K562 (cell line): ENCODE data around the gene HNRNPA3. TPM values are rescaled to one million over a fixed set of nuclear protein-coding genes. Genes with fewer than 3 reads are reported as not detected.

ENCODE experiments used
- ATAC-seq: fragments of 200-7000 bp; cut with Tn5 transposase; 3 replicates; pipeline ENCODE4 v1.9.1; 2020; ENCODE audit warnings: moderate library complexity
- BruUV-seq: library from RNA; stranded (reverse); fragments of 400-500 nt; replicated peaks from 2 replicates; lab custom pipeline; 2021; lab: Mats Ljungman, UMichigan
- CTCF ChIA-PET: fragments of 300-600 bp; formaldehyde crosslinking; extraction: SDS; loops from one replicate; lab custom pipeline; 2021; ENCODE audit warnings: low intra/inter-chr PET ratio; lab: Yijun Ruan, JAX
- POLR2A ChIA-PET: fragments of 300-600, 350-650 bp; sonication (Branson Sonifier 250); formaldehyde crosslinking; extraction: SDS; loops from one replicate; lab custom pipeline; 2021; ENCODE audit warnings: antibody characterized with exemption, inconsistent platforms; lab: Yijun Ruan, JAX
- DNase-seq, 4 experiments: peaks; one replicate each; pipeline versions ENCODE4 v3.0.0 to v3.0.0-alpha.2; 2011 to 2018; ENCODE audit warnings: low spot score in 3 of 4, mixed read lengths in 3 of 4; ENCODE audit errors: extremely low read depth in 1 of 4
- FAIRE-seq: peaks from 2 replicates; lab custom pipeline; 2011; peaks lifted over from hg19 to GRCh38; lab: Jason Lieb, UNC
- H2AFZ ChIP-seq: 2 replicates; pipeline ENCODE4 v1.6.0; 2011; ENCODE audit warnings: low read depth, low read length, control low read depth, inconsistent platforms
- H3K27ac ChIP-seq: fragments of 200-600 bp; 3 replicates; pipeline ENCODE4 v1.8.0; 2011; ENCODE audit warnings: low read depth, mild to moderate bottlenecking, control low read depth, inconsistent platforms, low read length, moderate library complexity, mixed read lengths; ENCODE audit errors: extremely low read depth
- H3K27me3 ChIP-seq, 2 experiments: fragments of 300-600 bp in 1 of 2; 2 replicates in 1 of 2; 3 replicates in 1 of 2; pipeline versions ENCODE4 v1.6.0 to v1.8.0; 2011; ENCODE audit warnings: inconsistent platforms in 2 of 2, low read length in 2 of 2, mild to moderate bottlenecking in 1 of 2, mixed read lengths in 1 of 2, moderate library complexity in 1 of 2; ENCODE audit not compliant: control insufficient read depth in 2 of 2, insufficient read depth in 2 of 2
- H3K36me3 ChIP-seq: fragments of 300-600 bp; 3 replicates; pipeline ENCODE4 v1.8.0; 2011; ENCODE audit warnings: mild to moderate bottlenecking, low read length, inconsistent platforms; ENCODE audit not compliant: control insufficient read depth, insufficient read depth
- H3K4me1 ChIP-seq, 2 experiments: fragments of 200-600 bp in 1 of 2; replicated peaks in 1 of 2; 2 replicates in 1 of 2; 3 replicates in 1 of 2; pipeline versions ENCODE4 v1.5.1 to v1.8.0; 2011; ENCODE audit warnings: inconsistent platforms in 2 of 2, low read length in 2 of 2, mild to moderate bottlenecking in 1 of 2, mixed read lengths in 1 of 2, moderate library complexity in 1 of 2; ENCODE audit not compliant: control insufficient read depth in 2 of 2, insufficient read depth in 2 of 2
- H3K4me2 ChIP-seq: 2 replicates; pipeline ENCODE4 v1.6.1; 2011; ENCODE audit warnings: low read length, control low read depth, inconsistent platforms, mixed read lengths; ENCODE audit not compliant: insufficient read depth
- H3K4me3 ChIP-seq: fragments of 200-600 bp; sonication (generic), shearing (Covaris generic); 2 replicates; pipeline ENCODE4 v1.5.1; 2016; ENCODE audit warnings: control low read depth, inconsistent platforms
- H3K79me2 ChIP-seq: fragments of 200-600 bp; 3 replicates; pipeline ENCODE4 v1.8.0; 2011; ENCODE audit warnings: low read length, inconsistent platforms; ENCODE audit not compliant: control insufficient read depth, insufficient read depth
- H3K9ac ChIP-seq, 2 experiments: 2 replicates each; pipeline versions ENCODE4 v1.6.0 to v1.6.1; 2011; ENCODE audit warnings: low read depth in 2 of 2, low read length in 2 of 2, control low read depth in 1 of 2, inconsistent platforms in 1 of 2, mild to moderate bottlenecking in 1 of 2, mixed read lengths in 1 of 2; ENCODE audit not compliant: insufficient read depth in 1 of 2
- H3K9me1 ChIP-seq: one replicate; pipeline ENCODE4 v1.6.0; 2011; ENCODE audit warnings: inconsistent platforms, mild to moderate bottlenecking, low read length, moderate library complexity; ENCODE audit not compliant: control insufficient read depth, insufficient read depth
- H3K9me3 ChIP-seq: replicated peaks from 2 replicates; pipeline ENCODE4 v1.5.1; 2011; ENCODE audit warnings: low read depth, low read length, inconsistent platforms; ENCODE audit not compliant: control insufficient read depth, insufficient read depth
- H4K20me1 ChIP-seq: replicated peaks from 2 replicates; pipeline ENCODE4 v1.6.1; 2011; ENCODE audit warnings: low read length, inconsistent platforms, mixed read lengths; ENCODE audit not compliant: control insufficient read depth, insufficient read depth
- CHD1 ChIP-seq: fragments of 200-600 bp; sonication (generic); IDR thresholded peaks from one replicate; pipeline ENCODE4 v1.6.1; 2012; ENCODE audit warnings: mild to moderate bottlenecking, moderate library complexity, low read length, inconsistent platforms
- NFXL1 ChIP-seq: fragments of 450-650 bp; formaldehyde crosslinking; IDR thresholded peaks from 2 replicates; pipeline ENCODE4 v1.4.0; 2021; ENCODE audit warnings: mild to moderate bottlenecking
- POLR2G ChIP-seq: fragments of 200-400 bp; formaldehyde crosslinking; IDR thresholded peaks from 2 replicates; pipeline ENCODE4 v1.6.1; 2017; ENCODE audit warnings: low read depth, mild to moderate bottlenecking, antibody characterized with exemption, low read length, moderate library complexity
- ZNF507 ChIP-seq: conservative IDR thresholded peaks from 2 replicates; pipeline ENCODE4 v1.6.1; 2017; ENCODE audit warnings: missing genetic modification characterization, missing compliant biosample characterization
- WGBS: fragments of 100-300 bp; shearing (Covaris generic); methylation state at CpG from one replicate; pipeline ENCODE4 v1.1.6; 2016; ENCODE audit warnings: low coverage, mixed read lengths; ENCODE audit not compliant: insufficient coverage; ENCODE audit errors: missing lambda C conversion rate; 5-methylcytosine and 5-hydroxymethylcytosine counted together
- in situ Hi-C: fragments of 300-500 bp; cut with MboI; formaldehyde crosslinking; loops from 4 replicates; pipeline ENCODE4 v1.15.0; 2018; ENCODE audit warnings: inconsistent platforms, mixed read lengths
- intact Hi-C: fragments of 100-400 bp; cut with micrococcal nuclease; formaldehyde crosslinking; loops from 2 replicates; pipeline ENCODE4 v1.14.2; 2022
- polyA plus RNA-seq, 8 experiments: library from polyadenylated mRNA; depleted of rRNA in 4 of 8; stranded (reverse) in 5 of 8; unstranded in 3 of 8; fragments of >200 nt; fragmentation: Nextera tagmentation in 2 of 8; fragmentation: Illumina TruSeq in 1 of 8; extraction: Ambion mirVana in 2 of 8; extraction: Trizol in 1 of 8; gene quantifications; 2 replicates each; pipeline versions ENCODE4 v1.2.1 to v1.2.3, GENCODE V29; 2011 to 2014; ENCODE audit warnings: inconsistent platforms in 1 of 8, missing spikeins in 1 of 8
- total RNA-seq, 7 experiments: library from RNA; depleted of rRNA in 6 of 7; stranded (reverse); fragments of >200 nt in 6 of 7; fragmentation: Illumina TruSeq in 2 of 7; extraction: Trizol in 2 of 7; gene quantifications; 2 replicates each; pipeline versions ENCODE4 v1.2.1 to v1.2.3, GENCODE V29; 2011 to 2021; ENCODE audit warnings: low replicate concordance in 1 of 7

The HNRNPA3 gene
- total and polyA plus RNA-seq, 9 of the 15 experiments (the other 6 are each of a cell fraction or from before 2014, with no cell fraction given), result 72.8 to 428 (median 192) TPM

GRCh38 chr2:177251165-177251542 is 38.6 kb downstream of the HNRNPA3 start:
- TF ChIP-seq POLR2G (0 out of 2 replicates have a peak, but pooled peaks have one; percentile 16), NFXL1 (CRISPR knock-in tag) (0 out of 2 replicates have a peak, but pooled peaks have one; percentile 10), CHD1 (no peak), ZNF507 (tag) (0 out of 2 replicates have a peak, but pooled peaks have one; percentile 24)
- TF ChIP-seq, all 486 proteins: peak for 3
- peak overlapping the region; percentile 45 to 84 for H3K9ac ChIP-seq
- peaks cover 19% of the 10 kb centered on the region for H3K9me1 ChIP-seq
- CTCF ChIA-PET, result no interaction called here
- no peak for ATAC-seq
- peaks cover 49% of the 10 kb centered on the region for H4K20me1 ChIP-seq
- H3K79me2 ChIP-seq, result peaks cover 100% of the 10 kb centered on the region
- 75% methylated on average over 3 of the region's 3 CpGs for WGBS
- intact Hi-C loops (no loop called here), in situ Hi-C loops (no loop called here)
- DNase-seq, result no peak
- BruUV-seq, result no TSS peak
- H3K4me2 ChIP-seq, result peak overlapping the region; percentile 34
- H3K27me3 ChIP-seq, result no peaks in the 10 kb centered on the region
- FAIRE-seq, result no peak
- H3K27ac ChIP-seq, result peak overlapping the region; percentile 67
- no peaks in the 10 kb centered on the region for H3K9me3 ChIP-seq
- no peak overlapping the region for H2AFZ ChIP-seq
- H3K36me3 ChIP-seq, result peaks cover 60% of the 10 kb centered on the region
- H3K4me1 ChIP-seq, result peaks cover 27 to 72% of the 10 kb centered on the region in 2 experiments
- no peak overlapping the region for H3K4me3 ChIP-seq
- POLR2A ChIA-PET, result interaction anchor here (0.5 to 10.9 kb wide), 7 partner anchors 12 to 506 kb away, joined by 3 to 199 read pairs (median 3); partner anchors contain the start of gene NFE2L2
